Endodermal cell (in vitro differentiated cells): ENCODE data around the gene RCL1. TPM values are rescaled to one million over a fixed set of nuclear protein-coding genes. Genes with fewer than 3 reads are reported as not detected.

ENCODE experiments used
- DNase-seq: peaks from one replicate; pipeline ENCODE4 v3.0.0-alpha.2; 2017
- H3K27ac ChIP-seq: 2 replicates; pipeline ENCODE4 v1.5.1; 2013; ENCODE audit warnings: mild to moderate bottlenecking, low read depth, low read length, moderate library complexity
- H3K27me3 ChIP-seq: 2 replicates; pipeline ENCODE4 v1.6.1; 2013; ENCODE audit warnings: mild to moderate bottlenecking, low read length, moderate library complexity; ENCODE audit not compliant: insufficient read depth, control insufficient read depth, poor library complexity, severe bottlenecking
- H3K36me3 ChIP-seq: 2 replicates; pipeline ENCODE4 v1.7.0; 2013; ENCODE audit warnings: mild to moderate bottlenecking, low read length, moderate library complexity; ENCODE audit not compliant: control insufficient read depth, insufficient read depth
- H3K4me1 ChIP-seq: one replicate; pipeline ENCODE4 v1.7.0; 2013; ENCODE audit warnings: low read length; ENCODE audit not compliant: control insufficient read depth, insufficient read depth
- H3K4me3 ChIP-seq: 2 replicates; pipeline ENCODE4 v1.5.1; 2013; ENCODE audit warnings: mild to moderate bottlenecking, low read length, moderate library complexity
- H3K9ac ChIP-seq: 2 replicates; pipeline ENCODE4 v1.6.1; 2013; ENCODE audit warnings: mild to moderate bottlenecking, low read length, moderate library complexity; ENCODE audit not compliant: poor library complexity, severe bottlenecking; ENCODE audit errors: extremely low read depth
- H3K9me3 ChIP-seq: 2 replicates; pipeline ENCODE4 v1.6.1; 2013; ENCODE audit warnings: mild to moderate bottlenecking, low read length, moderate library complexity; ENCODE audit not compliant: control insufficient read depth
- H3K27ac Mint-ChIP-seq: 2 replicates; pipeline ENCODE4 v1.8.0; 2020; ENCODE audit warnings: mixed read lengths
- H3K27me3 Mint-ChIP-seq: 2 replicates; pipeline ENCODE4 v1.8.0; 2021; ENCODE audit warnings: mild to moderate bottlenecking, mixed read lengths; ENCODE audit not compliant: insufficient read depth
- H3K36me3 Mint-ChIP-seq: 2 replicates; pipeline ENCODE4 v1.8.0; 2020; ENCODE audit warnings: low read depth, mixed read lengths
- H3K4me1 Mint-ChIP-seq: 2 replicates; pipeline ENCODE4 v1.8.0; 2020; ENCODE audit warnings: mixed read lengths
- H3K4me3 Mint-ChIP-seq: 2 replicates; pipeline ENCODE4 v1.8.0; 2020; ENCODE audit warnings: mild to moderate bottlenecking, moderate library complexity, mixed read lengths
- H3K9me3 Mint-ChIP-seq: 2 replicates; pipeline ENCODE4 v1.8.0; 2020; ENCODE audit warnings: mild to moderate bottlenecking, mixed read lengths
- WGBS, 2 experiments: methylation state at CpG; one replicate each; pipeline versions ENCODE4 v1.1.5 to v1.1.7; 2013; ENCODE audit warnings: missing lambda C conversion rate in 2 of 2, mixed read lengths in 1 of 2; ENCODE audit not compliant: insufficient coverage in 1 of 2, insufficient read length in 1 of 2; 5-methylcytosine and 5-hydroxymethylcytosine counted together
- total RNA-seq, 2 donors: library from RNA; stranded (reverse); fragmentation: NEBNext Ultra II Directional in 1 of 2; extraction: Animal tissue kit (Norgen Biotek cat#: 25700) in 1 of 2; gene quantifications; 2 replicates in 1 of 2; 3 replicates in 1 of 2; pipeline ENCODE4 v1.2.1, GENCODE V29; 2021
- TF ChIP-seq, protein P1 (sequence below): fragments of 200-600 bp; sonication (generic); conservative IDR thresholded peaks from 2 replicates; pipeline ENCODE4 v1.5.0; 2021; ENCODE audit warnings: antibody characterized with exemption, mild to moderate bottlenecking

RCL1 gene
- total RNA-seq, 2 donors from 2014 or later, result 13.2 to 18.6 TPM

GRCh38 chr9:4861145-4861544 is 68.4 kb downstream of the RCL1 start:
- no peaks in the 10 kb centered on the region for H3K9me3 Mint-ChIP-seq
- peaks cover 43% of the 10 kb centered on the region for H3K36me3 Mint-ChIP-seq

GRCh38 chr9:4861736-4862451 is 69.2 kb downstream of the RCL1 start:
- Histone ChIP-seq H3K27me3 (no peaks in the 10 kb centered on the region), H3K9me3 (no peaks in the 10 kb centered on the region), H3K4me1 (peaks cover 8% of the 10 kb centered on the region), H3K4me3 (no peak overlapping the region), H3K9ac (no peak overlapping the region), H3K27ac (no peak overlapping the region), H3K36me3 (peaks cover 25% of the 10 kb centered on the region)
- H3K36me3 Mint-ChIP-seq, result peaks cover 38% of the 10 kb centered on the region
- no peak overlapping the region for H3K27ac Mint-ChIP-seq
- H3K4me3 Mint-ChIP-seq, result no peak overlapping the region
- no peaks in the 10 kb centered on the region for H3K27me3 Mint-ChIP-seq
- no peaks in the 10 kb centered on the region for H3K4me1 Mint-ChIP-seq
- H3K9me3 Mint-ChIP-seq, result no peaks in the 10 kb centered on the region
- DNase-seq, result no peak
- WGBS, 2 experiments, result 96 to 99% methylated on average over 7 of the region's 7 CpGs
- TF ChIP-seq, protein P1, sequence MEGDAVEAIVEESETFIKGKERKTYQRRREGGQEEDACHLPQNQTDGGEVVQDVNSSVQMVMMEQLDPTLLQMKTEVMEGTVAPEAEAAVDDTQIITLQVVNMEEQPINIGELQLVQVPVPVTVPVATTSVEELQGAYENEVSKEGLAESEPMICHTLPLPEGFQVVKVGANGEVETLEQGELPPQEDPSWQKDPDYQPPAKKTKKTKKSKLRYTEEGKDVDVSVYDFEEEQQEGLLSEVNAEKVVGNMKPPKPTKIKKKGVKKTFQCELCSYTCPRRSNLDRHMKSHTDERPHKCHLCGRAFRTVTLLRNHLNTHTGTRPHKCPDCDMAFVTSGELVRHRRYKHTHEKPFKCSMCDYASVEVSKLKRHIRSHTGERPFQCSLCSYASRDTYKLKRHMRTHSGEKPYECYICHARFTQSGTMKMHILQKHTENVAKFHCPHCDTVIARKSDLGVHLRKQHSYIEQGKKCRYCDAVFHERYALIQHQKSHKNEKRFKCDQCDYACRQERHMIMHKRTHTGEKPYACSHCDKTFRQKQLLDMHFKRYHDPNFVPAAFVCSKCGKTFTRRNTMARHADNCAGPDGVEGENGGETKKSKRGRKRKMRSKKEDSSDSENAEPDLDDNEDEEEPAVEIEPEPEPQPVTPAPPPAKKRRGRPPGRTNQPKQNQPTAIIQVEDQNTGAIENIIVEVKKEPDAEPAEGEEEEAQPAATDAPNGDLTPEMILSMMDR, result no peak

More at GRCh38 chr9:4861145-4861544, 68.4 kb downstream of the RCL1 start:
- H3K27me3 ChIP-seq, result no peaks in the 10 kb centered on the region
- no peak overlapping the region for H3K27ac Mint-ChIP-seq
- no peak overlapping the region for H3K9ac ChIP-seq
- peaks cover 8% of the 10 kb centered on the region for H3K4me1 ChIP-seq
- H3K27me3 Mint-ChIP-seq, result no peaks in the 10 kb centered on the region
- TF ChIP-seq, protein P1, result no peak
- H3K27ac ChIP-seq, result no peak overlapping the region
- peaks cover 25% of the 10 kb centered on the region for H3K36me3 ChIP-seq
- 94 to 100% methylated on average over 2 of the region's 2 CpGs for WGBS, 2 experiments
- DNase-seq, result no peak
- H3K4me3 ChIP-seq, result no peak overlapping the region
- H3K4me3 Mint-ChIP-seq, result no peak overlapping the region
- H3K4me1 Mint-ChIP-seq, result no peaks in the 10 kb centered on the region
- H3K9me3 ChIP-seq, result no peaks in the 10 kb centered on the region

DNA sequence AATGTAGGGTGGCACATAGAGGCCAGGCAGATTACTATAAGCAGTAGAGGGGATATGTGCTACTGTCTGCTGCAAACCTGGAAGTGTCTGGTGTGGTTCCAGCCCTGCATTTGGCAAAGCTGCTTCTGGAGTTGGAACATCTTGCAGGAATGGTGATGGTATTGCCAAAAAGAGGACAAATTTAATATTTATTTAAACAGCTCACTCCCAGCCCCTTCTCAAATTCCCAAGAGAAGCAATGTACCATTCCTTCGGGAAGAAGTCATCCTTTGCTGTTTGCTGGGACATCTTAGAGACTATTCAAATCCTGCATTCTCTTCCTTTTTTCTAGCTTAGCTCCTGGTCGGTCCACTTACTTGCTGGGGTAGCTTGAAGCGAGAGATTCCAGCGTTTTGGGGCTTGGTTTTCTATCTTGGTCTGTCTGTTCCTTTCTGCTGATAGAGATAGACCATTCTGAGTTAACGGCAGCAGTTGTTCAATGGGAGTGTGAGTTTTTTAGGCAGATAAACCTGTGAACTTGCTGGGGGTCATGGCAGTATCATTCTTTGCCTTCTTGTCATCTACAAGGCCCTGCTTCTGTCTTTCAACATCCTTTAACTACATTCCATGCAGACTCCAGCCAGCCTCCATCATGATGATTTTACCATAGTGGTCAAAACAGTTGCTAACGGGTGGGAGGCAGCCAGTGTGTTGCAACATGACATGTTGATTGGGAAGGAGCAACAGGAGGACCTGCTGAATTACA is 69.9 kb downstream of the RCL1 start:
- no peaks in the 10 kb centered on the region for H3K27me3 ChIP-seq
- peaks cover 32% of the 10 kb centered on the region for H3K36me3 Mint-ChIP-seq
- no peak for DNase-seq
- peaks cover 25% of the 10 kb centered on the region for H3K36me3 ChIP-seq
- 93 to 94% methylated on average over 4 to 6 of the region's 6 CpGs for WGBS, 2 experiments
- no peaks in the 10 kb centered on the region for H3K9me3 Mint-ChIP-seq
- H3K4me3 ChIP-seq, result no peak overlapping the region
- no peak overlapping the region for H3K4me3 Mint-ChIP-seq
- no peaks in the 10 kb centered on the region for H3K9me3 ChIP-seq
- H3K4me1 Mint-ChIP-seq, result no peaks in the 10 kb centered on the region
- no peak overlapping the region for H3K27ac Mint-ChIP-seq
- H3K9ac ChIP-seq, result no peak overlapping the region
- no peak overlapping the region for H3K27ac ChIP-seq
- H3K4me1 ChIP-seq, result peaks cover 8% of the 10 kb centered on the region
- H3K27me3 Mint-ChIP-seq, result no peaks in the 10 kb centered on the region
- TF ChIP-seq, protein P1, result no peak
